ENCODE measurements around the gene GALE.

Gene GALE

DNA sequence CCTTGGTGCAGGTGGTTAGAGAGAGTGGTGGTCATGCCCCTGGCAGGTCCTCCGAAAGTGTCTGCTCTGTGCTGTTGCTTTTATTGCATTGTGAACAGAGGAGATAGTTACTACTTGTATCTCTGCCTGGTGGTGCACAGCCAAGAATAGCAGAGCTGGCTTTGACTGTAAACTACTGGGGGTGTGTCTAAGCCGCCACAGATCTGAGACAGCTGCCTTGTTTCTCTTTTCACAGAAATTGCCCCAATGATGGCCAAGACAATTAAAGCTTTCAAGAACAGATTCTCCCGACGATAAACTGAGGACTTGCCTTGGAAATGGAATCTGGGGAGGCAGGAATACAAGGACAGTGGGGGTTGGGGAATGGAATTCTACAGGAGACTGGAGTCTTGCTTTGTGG lies 41.3 kb downstream of the GALE start:
- no peak for TF ChIP-seq CTCF (IDR thresholded peaks at IDR 0.05)
- Histone ChIP-seq H3K27ac (no peak overlapping the region), H3K4me3 (no peak overlapping the region)
- DNase-seq (ENCODE audit: low spot score), result no peak

- Histone ChIP-seq H3K4me3 (no peak overlapping the region), H3K27ac (no peak overlapping the region)
- TF ChIP-seq CTCF (IDR thresholded peaks at IDR 0.05), result no peak
- no peak for DNase-seq (ENCODE audit: low spot score)
Measured at GRCh38 chr1:23757812-23758211, 42.7 kb downstream of the GALE start.

DNA sequence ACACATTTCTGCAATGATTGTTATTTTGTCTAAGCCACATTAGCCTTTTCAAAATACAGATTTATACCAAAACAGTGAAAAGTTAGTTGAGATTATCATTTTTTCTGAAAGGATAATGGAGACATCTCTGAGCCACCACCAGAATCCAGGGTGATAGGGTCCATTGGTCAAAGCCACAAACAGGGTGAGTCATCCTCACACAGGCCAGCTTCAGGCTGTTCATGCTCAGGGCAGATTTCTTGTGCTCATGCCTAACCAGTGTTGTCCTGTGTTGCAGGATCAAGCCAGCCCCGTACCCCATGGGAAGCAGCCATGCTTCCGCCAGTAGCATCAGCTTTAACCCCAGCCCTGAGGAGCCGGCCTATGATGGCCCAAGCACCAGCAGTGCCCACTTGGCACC lies 43.9 kb downstream of the GALE start:
- no peak for DNase-seq (ENCODE audit: low spot score)
- no peak overlapping the region for H3K27ac ChIP-seq
- TF ChIP-seq CTCF (IDR thresholded peaks at IDR 0.05), result no peak
- no peak overlapping the region for H3K4me3 ChIP-seq

DNA sequence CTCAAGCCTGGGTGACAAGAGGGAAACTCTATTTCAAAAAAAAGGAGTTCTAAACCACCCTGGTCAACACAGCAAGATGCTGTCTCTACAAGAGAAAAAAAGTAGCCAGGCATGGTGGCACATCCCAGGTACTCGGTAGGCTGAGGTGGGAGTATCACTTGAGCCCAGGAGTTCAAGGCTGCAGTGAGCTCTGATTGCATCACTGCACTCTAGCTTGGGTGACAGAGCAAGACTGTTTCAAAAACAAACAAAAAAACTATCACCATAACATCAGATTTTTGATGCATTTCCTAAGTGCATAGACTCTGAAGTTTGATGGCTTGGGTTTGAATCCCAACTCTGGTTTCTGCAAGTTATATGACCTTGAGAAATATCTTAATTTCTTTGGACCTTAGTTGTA lies 47.6 kb downstream of the GALE start:
- Histone ChIP-seq H3K27ac (no peak overlapping the region), H3K4me3 (no peak overlapping the region)
- DNase-seq (ENCODE audit: low spot score), result no peak
- no peak for TF ChIP-seq CTCF (IDR thresholded peaks at IDR 0.05)

- no peak for TF ChIP-seq CTCF (IDR thresholded peaks at IDR 0.05)
- no peak overlapping the region for H3K4me3 ChIP-seq
- no peak overlapping the region for H3K27ac ChIP-seq
- no peak for DNase-seq (ENCODE audit: low spot score)
Measured at GRCh38 chr1:23751815-23752200, 48.7 kb downstream of the GALE start.

- TF ChIP-seq CTCF (IDR thresholded peaks at IDR 0.05), result no peak
- Histone ChIP-seq H3K27ac (no peak overlapping the region), H3K4me3 (no peak overlapping the region)
- DNase-seq (ENCODE audit: low spot score), result no peak
Measured at GRCh38 chr1:23751050-23751814, 49.3 kb downstream of the GALE start.

DNA sequence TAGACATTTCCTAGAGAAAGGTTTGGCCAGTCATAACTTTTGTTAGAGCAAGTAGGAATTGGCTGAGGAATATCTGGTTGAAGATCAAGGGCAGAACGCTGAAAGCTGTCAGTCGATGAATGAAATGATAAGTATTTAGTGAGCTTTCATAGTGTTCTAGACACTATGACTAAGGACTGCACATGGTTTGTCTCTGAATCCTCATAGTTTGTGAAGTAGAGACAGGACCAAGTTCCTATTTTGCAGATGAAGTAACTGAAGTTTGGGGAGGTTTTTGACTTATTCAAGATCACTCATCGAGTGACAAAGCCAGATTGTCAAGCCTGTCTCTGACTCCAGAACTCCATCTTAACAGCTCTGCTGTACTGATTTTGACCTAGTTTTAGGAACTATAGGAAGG lies 52.5 kb downstream of the GALE start:
- TF ChIP-seq CTCF (IDR thresholded peaks at IDR 0.05), result no peak
- Histone ChIP-seq H3K4me3 (no peak overlapping the region), H3K27ac (no peak overlapping the region)
- no peak for DNase-seq (ENCODE audit: low spot score)
